ENCODE measurements around the gene SLX4.

- TF ChIP-seq EZH2 (IDR thresholded peaks at IDR 0.05; ENCODE audit: low read length, unreplicated experiment) (no peak), CTCF (conservative IDR thresholded peaks at IDR 0.05; ENCODE audit: low read depth, low read length) (no peak), EZH2phosphoT487 (IDR thresholded peaks at IDR 0.05; ENCODE audit: borderline replicate concordance, low read length) (no peak)
Observed at GRCh38 chr16:3591991-3592390, 19.4 kb downstream of the SLX4 start.

Measured in PC-3 (cell line).